WTC11 (cell line): ENCODE data around the gene DDI2.

ENCODE experiments used
- ATF2 ChIP-seq: sonication (generic); formaldehyde crosslinking; IDR thresholded peaks from 2 replicates; pipeline ENCODE4 v1.8.1; 2022; ENCODE audit warnings: low read depth, missing genetic modification reagents, borderline replicate concordance
- CREM ChIP-seq: sonication (generic); formaldehyde crosslinking; IDR thresholded peaks from 2 replicates; pipeline ENCODE4 v1.8.1; 2022; ENCODE audit warnings: mild to moderate bottlenecking, missing genetic modification reagents, moderate library complexity
- CTCF ChIP-seq: fragments of 200-600 bp; IDR thresholded peaks from 2 replicates; pipeline ENCODE4 v1.8.0; 2022; ENCODE audit warnings: antibody characterized with exemption
- FOXJ3 ChIP-seq: sonication (generic); formaldehyde crosslinking; IDR thresholded peaks from 2 replicates; pipeline ENCODE4 v1.9.0; 2021; ENCODE audit warnings: missing genetic modification reagents, mild to moderate bottlenecking, borderline replicate concordance
- MLX ChIP-seq: sonication (generic); formaldehyde crosslinking; IDR thresholded peaks from 2 replicates; pipeline ENCODE4 v1.8.1; 2023; ENCODE audit warnings: mild to moderate bottlenecking, missing genetic modification reagents, moderate library complexity
- OVOL2 ChIP-seq: fragments of 250-450 bp; sonication (Bioruptor Pico); IDR thresholded peaks from 2 replicates; pipeline ENCODE4 v1.9.0; 2021; ENCODE audit warnings: mild to moderate bottlenecking, borderline replicate concordance
- ZBTB43 ChIP-seq: sonication (generic); formaldehyde crosslinking; IDR thresholded peaks from 2 replicates; pipeline ENCODE4 v1.8.1; 2023; ENCODE audit warnings: mild to moderate bottlenecking, missing genetic modification reagents

GRCh38 chr1:15620902-15621682, 3.8 kb downstream of the DDI2 start:
- TF ChIP-seq CTCF (no peak), ZBTB43 (CRISPR knock-in tag) (no peak), OVOL2 (no peak), MLX (CRISPR knock-in tag) (no peak), FOXJ3 (CRISPR knock-in tag) (no peak), ATF2 (CRISPR knock-in tag) (no peak), CREM (CRISPR knock-in tag) (no peak)
